Lower leg skin (tissue), 3 donors: ENCODE data around the gene PCDH17.

Experiments used
- POLR2A ChIP-seq, 2 donors: fragments of 450-650 bp; IDR thresholded peaks; one replicate each; pipeline ENCODE4 v1.6.1; 2016 to 2017; ENCODE audit warnings: antibody characterized with exemption in 2 of 2, mild to moderate bottlenecking in 1 of 2, moderate library complexity in 1 of 2
- TF ChIP-seq, protein P1 (sequence below), 3 donors: fragments of 450-650 bp; IDR thresholded peaks; one replicate each; pipeline ENCODE4 v1.5.1; 2016; ENCODE audit warnings: antibody characterized with exemption in 3 of 3, mild to moderate bottlenecking in 3 of 3, moderate library complexity in 2 of 3

- TF ChIP-seq, protein P1, sequence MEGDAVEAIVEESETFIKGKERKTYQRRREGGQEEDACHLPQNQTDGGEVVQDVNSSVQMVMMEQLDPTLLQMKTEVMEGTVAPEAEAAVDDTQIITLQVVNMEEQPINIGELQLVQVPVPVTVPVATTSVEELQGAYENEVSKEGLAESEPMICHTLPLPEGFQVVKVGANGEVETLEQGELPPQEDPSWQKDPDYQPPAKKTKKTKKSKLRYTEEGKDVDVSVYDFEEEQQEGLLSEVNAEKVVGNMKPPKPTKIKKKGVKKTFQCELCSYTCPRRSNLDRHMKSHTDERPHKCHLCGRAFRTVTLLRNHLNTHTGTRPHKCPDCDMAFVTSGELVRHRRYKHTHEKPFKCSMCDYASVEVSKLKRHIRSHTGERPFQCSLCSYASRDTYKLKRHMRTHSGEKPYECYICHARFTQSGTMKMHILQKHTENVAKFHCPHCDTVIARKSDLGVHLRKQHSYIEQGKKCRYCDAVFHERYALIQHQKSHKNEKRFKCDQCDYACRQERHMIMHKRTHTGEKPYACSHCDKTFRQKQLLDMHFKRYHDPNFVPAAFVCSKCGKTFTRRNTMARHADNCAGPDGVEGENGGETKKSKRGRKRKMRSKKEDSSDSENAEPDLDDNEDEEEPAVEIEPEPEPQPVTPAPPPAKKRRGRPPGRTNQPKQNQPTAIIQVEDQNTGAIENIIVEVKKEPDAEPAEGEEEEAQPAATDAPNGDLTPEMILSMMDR (IDR thresholded peaks at IDR 0.05): no peak
- no peak for TF ChIP-seq POLR2A (IDR thresholded peaks at IDR 0.05)
Observed at GRCh38 chr13:57760951-57761350, 129.4 kb downstream of the PCDH17 start.
